Activated effector memory CD4-positive, alpha-beta T cell treated with anti-CD3 and anti-CD28 coated beads, Interleukin-2, amount 50 U/mL, for 16 hours (primary cell): ENCODE data around the gene RNF222.

Experiments used
- DNase-seq: peaks from one replicate; pipeline ENCODE4 v3.0.0-alpha.2; 2020

RNF222 gene, protein sequence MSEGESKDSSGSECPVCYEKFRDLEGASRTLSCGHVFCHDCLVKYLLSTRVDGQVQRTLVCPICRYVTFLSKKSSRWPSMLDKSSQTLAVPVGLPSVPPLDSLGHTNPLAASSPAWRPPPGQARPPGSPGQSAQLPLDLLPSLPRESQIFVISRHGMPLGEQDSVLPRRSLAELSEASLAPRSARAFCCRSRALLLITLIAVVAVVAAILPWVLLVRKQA

DNA sequence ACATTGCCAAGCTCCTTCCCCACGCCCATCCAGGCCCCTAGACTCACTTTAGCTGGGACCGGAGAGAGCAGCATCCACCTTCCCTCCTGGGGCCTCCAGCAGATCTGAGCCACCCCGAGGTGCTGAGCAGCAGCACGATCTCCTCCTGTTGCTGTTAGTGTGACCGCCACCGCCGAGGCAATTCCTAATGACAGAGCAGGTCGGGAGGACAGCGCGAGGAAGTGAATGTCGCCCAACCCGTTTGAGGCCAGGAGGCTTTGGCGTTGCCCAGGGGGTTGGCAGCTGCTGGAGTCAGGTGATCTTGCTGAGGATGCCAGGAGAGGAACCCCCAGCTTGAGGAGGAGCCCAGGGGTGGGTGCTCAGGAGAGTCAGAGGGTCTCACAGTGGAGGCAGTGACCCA, at the start of gene RNF222:
TSS of gene RNF222 (minus strand) at position 192 of the 400 bp plus-strand sequence. CDS start 4,366 bp downstream, outside the sequence.
- DNase-seq: peak; percentile 51

DNA sequence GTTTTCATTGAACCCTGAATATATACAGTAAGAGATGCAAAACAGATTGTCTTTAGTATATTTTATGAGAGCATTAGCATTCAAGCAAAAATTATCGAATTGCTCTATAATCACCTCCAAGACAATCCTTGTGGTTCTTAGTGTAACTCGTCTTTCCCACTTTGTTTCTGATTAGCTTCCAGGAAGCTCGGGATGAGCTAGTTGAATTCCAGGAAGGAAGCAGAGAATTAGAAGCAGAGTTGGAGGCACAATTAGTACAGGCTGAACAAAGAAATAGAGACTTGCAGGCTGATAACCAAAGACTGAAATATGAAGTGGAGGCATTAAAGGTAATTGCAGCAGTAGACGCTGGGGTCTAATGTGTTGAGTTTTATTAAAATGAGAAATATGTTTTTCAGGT, 47.9 kb upstream of the RNF222 start:
- DNase-seq: no peak

- no peak for DNase-seq
Observed at GRCh38 chr17:8444494-8444893, 46.9 kb upstream of the RNF222 start.

DNA sequence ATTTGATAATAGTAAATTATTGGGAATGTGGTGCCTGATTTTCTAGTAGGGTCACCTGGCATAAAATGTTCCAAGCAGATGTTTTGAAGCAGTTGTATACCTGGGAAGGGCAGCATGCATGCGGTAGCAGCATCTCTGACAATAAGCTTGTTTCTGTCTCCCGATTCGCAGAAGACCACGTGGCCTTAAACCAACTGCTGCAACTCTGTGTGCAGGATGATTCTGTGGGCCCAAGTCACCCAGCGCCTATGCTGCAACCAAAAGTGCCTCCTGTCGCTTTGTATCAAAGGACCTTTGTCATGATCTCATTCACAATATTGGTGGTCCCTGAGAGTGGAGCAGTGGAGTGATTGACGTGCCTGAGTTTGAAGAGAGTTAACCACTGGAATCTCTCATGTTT, 46.1 kb upstream of the RNF222 start:
- DNase-seq: no peak

DNA sequence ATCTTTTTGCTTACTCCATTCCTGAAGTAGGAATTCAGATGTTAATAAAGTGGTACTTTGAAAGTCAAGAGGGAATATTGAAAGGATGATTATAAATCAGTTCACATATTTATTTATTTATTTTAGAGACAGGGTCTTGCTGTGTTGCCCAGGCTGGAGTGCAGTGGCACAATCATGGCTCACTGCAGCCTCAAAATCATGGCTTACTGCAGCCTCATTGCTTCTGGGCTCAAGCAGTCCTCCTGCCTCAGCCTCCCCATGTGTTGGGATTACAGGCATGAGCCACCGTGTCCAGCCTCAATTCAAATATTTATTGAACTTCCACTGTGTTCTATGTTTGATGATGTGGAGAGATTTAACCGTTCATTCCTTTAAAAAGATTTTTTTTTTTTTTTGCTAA, 44.7 kb upstream of the RNF222 start:
- DNase-seq: no peak

DNA sequence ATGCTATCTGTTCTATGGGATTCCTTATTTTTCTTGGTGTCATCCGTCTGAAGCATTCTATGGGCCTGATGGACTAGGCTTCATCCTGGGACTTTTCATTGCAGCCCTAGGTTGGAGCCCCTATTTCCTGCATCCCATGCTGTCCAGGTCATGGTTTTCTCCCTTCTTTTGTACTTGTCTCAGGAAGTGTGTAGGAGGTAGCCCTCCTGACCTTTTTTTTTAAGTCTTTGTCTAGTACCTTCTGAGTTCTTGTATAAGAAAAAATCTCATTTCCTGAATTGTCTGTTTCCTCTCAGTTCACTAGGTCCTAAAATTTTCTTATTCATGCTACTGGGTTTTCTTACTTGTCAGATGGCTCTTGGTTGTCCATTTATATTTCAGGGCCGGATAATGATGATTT, 44.1 kb upstream of the RNF222 start:
- no peak for DNase-seq

GRCh38 chr17:8439681-8440080, 42.1 kb upstream of the RNF222 start:
- DNase-seq: no peak

DNA sequence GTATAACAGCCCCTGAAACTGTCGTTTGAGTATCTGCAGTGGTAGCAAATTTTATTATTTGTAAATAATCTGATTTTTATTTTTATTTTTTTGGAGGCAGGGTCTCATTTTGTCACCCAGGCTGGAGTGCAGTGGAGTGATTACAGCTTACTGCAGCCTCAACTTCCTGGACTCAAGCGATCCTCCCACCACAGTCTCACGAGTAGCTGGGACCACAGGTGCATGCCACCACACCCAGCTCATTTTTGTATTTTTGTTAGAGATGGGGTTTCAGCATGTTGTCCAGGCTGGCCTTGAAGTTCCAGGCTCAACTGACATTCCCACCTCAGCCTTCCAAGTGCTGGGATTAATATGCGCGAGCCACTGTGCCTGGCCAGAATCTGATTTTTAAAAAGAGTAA, 40.8 kb upstream of the RNF222 start:
- DNase-seq: no peak

- DNase-seq: no peak
Observed at GRCh38 chr17:8436844-8437171, 39.2 kb upstream of the RNF222 start.

- DNase-seq: peak; percentile 88
Observed at GRCh38 chr17:8436169-8436843, 38.7 kb upstream of the RNF222 start.

GRCh38 chr17:8435245-8436168, 37.9 kb upstream of the RNF222 start, which contains the start of gene NDEL1:
NDEL1 (plus strand) TSS chr17:8435884; CDS start chr17:8444272, 8,388 bp downstream.
- peak; percentile 100 for DNase-seq

DNA sequence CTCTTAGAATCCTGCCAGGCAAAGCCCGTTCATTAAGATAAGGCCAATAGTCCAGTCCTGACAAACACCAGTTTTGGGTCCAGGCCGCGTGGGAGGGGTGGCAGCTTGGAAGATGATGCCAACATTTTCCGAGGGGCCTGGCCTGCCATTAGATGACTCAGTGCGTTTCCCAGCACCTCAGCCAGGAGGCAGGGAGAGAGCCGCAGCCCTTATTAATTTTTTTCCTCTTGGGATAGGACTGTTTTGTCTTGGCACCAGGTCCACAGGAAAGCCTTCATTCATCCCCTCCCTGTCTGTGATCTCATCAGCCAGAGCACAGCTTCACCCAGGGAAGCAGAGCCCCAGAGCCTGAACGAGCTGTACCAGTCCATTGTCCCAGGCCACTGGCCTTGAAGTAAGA, 33.3 kb upstream of the RNF222 start:
- no peak for DNase-seq

- DNase-seq: no peak
Observed at GRCh38 chr17:8426802-8427201, 29.2 kb upstream of the RNF222 start.

GRCh38 chr17:8426094-8426720, 28.6 kb upstream of the RNF222 start:
- DNase-seq: no peak

GRCh38 chr17:8421571-8421970, 23.9 kb upstream of the RNF222 start:
- no peak for DNase-seq

GRCh38 chr17:8420041-8420934, 22.7 kb upstream of the RNF222 start:
- DNase-seq: no peak

- DNase-seq: no peak
Observed at GRCh38 chr17:8419305-8419704, 21.7 kb upstream of the RNF222 start.

DNA sequence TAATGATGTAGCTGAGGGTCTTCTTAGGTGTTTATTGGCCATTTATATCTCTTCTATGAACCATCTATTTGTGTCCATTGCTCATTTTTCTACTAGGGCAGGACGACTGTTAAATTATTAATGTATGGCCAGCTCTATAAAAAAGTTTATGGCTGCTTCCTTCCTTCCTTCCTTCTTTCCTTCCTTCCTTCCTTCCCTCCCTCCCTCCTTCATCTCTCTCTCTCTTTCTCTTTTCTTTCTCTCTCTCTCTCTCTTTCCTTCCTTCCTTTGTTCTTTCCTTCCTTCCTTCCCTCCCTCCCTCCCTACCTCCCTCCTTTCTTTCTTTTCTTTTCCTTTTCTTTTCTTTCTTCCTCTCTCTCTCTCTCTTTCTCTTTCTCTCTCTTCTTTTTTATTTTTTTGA, 20.8 kb upstream of the RNF222 start:
- no peak for DNase-seq

GRCh38 chr17:8417806-8418205, 20.2 kb upstream of the RNF222 start:
- DNase-seq: no peak

- no peak for DNase-seq
Observed at GRCh38 chr17:8413938-8414337, 16.3 kb upstream of the RNF222 start.

DNA sequence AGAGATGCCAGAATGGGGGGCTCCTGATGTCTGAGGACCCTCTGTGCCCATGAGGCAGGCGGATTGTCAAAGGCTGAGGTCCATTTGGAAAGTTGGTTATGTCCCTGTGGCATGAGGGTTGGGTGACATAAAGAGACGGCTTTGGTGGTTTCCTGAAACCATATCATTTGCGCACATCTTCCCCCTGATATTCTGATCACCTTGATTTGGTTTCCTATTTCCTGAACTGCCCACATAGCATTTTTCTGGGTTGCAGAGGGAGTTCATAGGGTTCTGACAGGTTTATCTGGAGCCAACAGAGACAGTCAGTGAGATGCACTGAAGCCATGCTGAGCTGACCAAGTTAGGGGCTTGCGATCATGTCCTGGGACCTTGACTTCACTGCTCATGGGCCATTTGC, 15.7 kb upstream of the RNF222 start:
- DNase-seq: no peak

- no peak for DNase-seq
Observed at GRCh38 chr17:8412089-8412488, 14.5 kb upstream of the RNF222 start.
